Neural progenitor cell (in vitro differentiated cells): ENCODE measurements around the gene HCFC1.

ENCODE experiments used
- EZH2 ChIP-seq: fragments of 200-600 bp; sonication (generic); IDR thresholded peaks from 2 replicates; pipeline ENCODE4 v1.6.1; 2017; ENCODE audit warnings: antibody characterized with exemption, mild to moderate bottlenecking, moderate library complexity
- TF ChIP-seq, protein P1 (sequence below): fragments of 200-600 bp; sonication (generic); IDR thresholded peaks from 2 replicates; pipeline ENCODE4 v1.5.1; 2017; ENCODE audit warnings: antibody characterized with exemption, mild to moderate bottlenecking

DNA sequence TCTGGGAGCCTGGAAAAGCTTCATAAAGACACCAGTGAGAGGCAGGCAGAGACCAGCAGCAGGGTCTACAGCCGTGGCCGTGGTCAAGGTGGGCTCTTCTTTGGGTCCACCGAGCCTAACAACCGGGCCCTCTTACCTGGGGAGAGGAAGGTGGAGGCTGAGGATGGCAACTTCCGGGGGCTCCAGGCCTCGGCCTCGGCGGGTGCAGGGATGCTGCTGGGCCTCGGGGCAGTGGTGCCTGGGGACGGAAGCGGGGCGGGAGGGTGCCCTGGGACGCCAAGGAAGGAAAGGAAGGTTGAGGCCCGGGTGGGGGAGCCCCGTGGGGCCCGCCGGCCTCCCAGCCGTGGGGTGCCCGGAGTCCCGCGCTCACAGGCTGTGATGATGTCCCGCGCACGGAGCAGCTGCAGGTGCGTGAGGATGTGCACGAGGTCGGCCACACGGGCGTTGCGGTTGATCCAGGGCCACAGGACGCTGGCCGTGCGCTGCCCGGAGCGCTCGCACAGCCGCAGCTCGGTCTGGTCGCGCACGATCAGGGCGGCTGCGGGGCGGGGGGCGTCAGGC lies 47.5 kb upstream of the HCFC1 start:
- TF ChIP-seq, protein P1, sequence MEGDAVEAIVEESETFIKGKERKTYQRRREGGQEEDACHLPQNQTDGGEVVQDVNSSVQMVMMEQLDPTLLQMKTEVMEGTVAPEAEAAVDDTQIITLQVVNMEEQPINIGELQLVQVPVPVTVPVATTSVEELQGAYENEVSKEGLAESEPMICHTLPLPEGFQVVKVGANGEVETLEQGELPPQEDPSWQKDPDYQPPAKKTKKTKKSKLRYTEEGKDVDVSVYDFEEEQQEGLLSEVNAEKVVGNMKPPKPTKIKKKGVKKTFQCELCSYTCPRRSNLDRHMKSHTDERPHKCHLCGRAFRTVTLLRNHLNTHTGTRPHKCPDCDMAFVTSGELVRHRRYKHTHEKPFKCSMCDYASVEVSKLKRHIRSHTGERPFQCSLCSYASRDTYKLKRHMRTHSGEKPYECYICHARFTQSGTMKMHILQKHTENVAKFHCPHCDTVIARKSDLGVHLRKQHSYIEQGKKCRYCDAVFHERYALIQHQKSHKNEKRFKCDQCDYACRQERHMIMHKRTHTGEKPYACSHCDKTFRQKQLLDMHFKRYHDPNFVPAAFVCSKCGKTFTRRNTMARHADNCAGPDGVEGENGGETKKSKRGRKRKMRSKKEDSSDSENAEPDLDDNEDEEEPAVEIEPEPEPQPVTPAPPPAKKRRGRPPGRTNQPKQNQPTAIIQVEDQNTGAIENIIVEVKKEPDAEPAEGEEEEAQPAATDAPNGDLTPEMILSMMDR: no peak
- TF ChIP-seq EZH2: no peak
